Measurements from ENCODE around the gene RIN2.

GRCh38 chr20:19802099-19802491 is 44.0 kb downstream of the RIN2 start:
- TF ChIP-seq, protein P1, sequence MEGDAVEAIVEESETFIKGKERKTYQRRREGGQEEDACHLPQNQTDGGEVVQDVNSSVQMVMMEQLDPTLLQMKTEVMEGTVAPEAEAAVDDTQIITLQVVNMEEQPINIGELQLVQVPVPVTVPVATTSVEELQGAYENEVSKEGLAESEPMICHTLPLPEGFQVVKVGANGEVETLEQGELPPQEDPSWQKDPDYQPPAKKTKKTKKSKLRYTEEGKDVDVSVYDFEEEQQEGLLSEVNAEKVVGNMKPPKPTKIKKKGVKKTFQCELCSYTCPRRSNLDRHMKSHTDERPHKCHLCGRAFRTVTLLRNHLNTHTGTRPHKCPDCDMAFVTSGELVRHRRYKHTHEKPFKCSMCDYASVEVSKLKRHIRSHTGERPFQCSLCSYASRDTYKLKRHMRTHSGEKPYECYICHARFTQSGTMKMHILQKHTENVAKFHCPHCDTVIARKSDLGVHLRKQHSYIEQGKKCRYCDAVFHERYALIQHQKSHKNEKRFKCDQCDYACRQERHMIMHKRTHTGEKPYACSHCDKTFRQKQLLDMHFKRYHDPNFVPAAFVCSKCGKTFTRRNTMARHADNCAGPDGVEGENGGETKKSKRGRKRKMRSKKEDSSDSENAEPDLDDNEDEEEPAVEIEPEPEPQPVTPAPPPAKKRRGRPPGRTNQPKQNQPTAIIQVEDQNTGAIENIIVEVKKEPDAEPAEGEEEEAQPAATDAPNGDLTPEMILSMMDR (IDR thresholded peaks at IDR 0.05; ENCODE audit: low read depth, low read length) = no peak
- no peak for TF ChIP-seq POLR2A (IDR thresholded peaks at IDR 0.05; ENCODE audit: extremely low read depth, insufficient read length)
- no peak for TF ChIP-seq MYC (IDR thresholded peaks at IDR 0.05; ENCODE audit: low read depth, low read length)
- TF ChIP-seq, protein P2, sequence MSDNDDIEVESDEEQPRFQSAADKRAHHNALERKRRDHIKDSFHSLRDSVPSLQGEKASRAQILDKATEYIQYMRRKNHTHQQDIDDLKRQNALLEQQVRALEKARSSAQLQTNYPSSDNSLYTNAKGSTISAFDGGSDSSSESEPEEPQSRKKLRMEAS (IDR thresholded peaks at IDR 0.05; ENCODE audit: low read depth, low read length) = no peak
